GM19438 (cell line): ENCODE data around the gene MAD2L2.

ENCODE experiments used
- ATAC-seq: cut with Tn5 transposase; IDR thresholded peaks from one replicate; pipeline ENCODE4 v1.9.1; 2021; ENCODE audit warnings: low read depth; ENCODE audit not compliant: unreplicated experiment

MAD2L2 gene

DNA sequence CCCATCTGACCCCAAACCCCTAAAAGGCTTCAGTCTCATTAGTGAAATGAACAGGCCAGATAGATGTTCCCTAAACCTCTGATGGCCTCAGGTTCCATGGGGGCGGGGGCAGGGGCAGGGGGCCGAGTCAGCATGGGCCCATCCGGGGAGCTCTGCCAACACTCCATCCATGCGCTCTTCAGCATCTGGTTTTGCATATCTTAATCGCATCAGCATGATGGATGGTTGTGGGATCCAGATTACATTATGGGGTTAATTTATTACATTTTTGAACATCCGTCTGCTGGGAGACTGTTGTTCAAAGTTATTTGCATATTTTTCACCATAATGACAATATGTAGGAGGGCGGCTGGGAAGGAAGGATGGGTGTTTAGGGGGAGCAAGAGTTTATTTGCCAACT is 3.1 kb upstream of the MAD2L2 start:
- no peak for ATAC-seq

DNA sequence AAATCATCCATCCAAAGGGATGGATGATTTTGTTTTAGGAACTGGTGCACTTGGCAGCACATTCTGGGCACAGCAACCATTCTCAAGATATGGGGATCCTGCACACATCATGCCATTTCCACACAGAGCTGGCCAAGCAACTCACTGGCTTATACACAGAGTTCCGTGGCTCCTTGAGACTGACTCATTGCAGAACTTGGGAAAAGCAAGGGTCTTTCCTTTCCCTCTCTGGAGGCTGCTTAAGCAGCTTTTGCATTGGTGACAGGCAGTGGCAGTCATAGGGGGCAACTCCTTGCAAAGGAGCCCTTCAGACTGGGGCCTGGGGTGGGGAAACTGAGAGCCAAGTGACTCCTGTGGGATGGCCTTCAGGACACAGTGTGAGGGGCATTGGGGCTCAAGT is 1.9 kb upstream of the MAD2L2 start:
- ATAC-seq = no peak

DNA sequence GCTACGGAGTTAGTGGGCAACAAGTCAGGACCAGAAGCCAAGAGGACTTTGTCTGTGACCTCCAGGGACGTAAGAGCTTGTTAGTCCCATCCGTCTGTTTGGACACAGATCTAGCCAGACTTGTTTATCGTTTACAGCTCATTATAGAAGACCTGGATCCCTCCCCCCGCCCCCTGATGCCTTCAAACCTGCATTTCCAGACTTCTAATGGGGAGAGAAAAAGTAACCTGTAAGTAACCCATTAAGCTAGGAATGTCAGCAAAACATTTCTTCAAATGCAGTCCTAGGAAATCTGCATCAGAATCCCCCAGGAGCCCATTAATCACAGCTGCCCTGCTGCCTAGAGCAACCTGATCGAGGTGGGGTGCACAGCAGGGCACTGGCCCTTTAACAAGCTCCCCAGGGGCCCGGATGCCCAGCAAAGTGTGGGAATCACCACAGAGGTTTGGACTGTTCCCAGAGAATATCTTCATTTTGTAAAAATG is 1.4 kb upstream of the MAD2L2 start:
- no peak for ATAC-seq

DNA sequence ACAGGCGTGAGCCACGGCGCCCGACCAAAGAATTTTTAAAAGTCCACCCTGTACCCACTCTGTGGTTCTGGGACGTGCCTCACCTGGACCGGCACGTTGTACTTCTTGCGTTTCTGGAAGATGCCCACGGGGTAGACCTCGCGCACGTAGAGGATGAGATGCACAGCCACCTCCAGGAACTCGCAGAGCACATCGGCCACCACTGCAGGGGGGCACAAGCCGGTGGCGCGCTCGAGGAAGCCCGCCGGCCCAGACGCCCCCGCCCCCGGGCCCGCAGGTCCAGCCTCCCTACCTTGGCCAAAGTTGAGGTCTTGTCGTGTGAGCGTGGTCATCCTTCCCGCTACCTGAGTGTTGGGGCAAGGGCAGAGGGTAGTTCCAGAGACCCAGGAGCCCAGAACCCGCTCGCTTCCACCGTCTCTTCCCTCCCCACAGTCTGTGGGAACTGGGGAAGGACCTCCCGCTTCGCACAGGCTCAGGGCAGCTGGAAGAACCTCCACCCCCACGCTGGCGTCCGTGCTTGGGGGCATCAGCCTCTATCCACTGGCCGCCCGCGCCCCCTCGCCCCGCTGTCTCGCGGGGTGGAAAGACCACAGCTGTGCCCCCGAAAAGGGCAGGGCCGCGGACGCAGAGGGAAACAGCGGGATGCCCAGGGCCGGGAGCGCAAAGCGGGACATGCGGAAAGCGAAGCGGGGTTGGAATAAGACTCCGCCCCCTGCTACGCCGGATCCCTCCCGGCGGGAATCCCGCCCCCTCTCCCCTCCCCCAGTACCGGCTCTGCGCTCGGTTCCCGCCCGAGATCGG is 478 bp downstream of the MAD2L2 start:
- peak; percentile 31 for ATAC-seq

DNA sequence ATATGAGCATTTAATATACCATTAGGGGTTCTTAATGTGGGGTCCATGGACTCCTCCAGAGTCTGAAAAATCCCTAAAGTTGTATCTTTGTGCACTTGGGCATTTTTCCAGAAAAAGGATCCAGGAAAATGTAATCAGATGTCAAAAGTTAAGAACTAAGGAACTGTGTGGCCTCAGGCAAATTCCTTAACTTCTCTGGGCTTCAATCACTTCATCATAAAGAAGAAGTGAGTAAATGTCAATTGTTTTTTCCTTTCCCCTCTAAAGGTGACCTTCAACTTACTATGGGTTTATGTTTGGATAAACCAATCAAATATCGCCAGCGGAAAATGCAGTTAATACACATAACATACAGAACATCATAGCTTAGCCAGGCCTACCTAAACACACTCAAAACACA is 2.5 kb downstream of the MAD2L2 start:
- no peak for ATAC-seq

DNA sequence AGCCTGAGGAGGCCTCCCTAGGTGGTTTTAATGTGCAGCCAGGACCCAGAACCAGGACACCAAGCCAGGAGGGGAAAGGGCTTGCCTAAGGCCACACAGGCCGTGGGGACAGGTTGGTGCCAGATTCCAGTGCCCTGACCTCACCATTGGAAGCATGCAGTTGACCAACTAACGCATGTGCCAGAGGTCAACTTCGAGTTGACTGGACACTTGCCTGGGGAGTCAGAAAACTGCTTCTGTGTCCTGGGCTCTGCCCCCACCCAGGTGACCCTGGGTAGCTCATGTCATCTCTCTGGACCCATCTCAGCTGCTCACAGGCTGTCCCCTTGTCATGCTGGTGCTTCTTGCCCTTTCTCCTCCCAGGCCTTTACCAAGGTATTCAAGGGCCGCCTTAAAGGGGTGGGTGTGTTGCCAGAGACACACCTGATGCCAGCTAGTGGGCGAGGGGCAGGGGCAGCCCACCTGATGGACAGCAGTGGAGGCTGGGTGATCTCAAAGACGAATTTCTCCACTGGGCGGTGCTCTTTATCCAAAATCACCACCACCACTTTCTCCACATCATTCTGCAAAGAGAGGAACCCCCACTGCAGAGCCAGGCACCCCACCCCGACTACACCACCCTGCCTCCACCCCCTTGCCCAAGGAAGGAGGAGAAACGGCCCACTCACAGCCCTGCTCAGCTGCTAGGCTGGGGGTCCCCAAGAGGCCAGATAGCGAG is 4.4 kb downstream of the MAD2L2 start:
- ATAC-seq = no peak

DNA sequence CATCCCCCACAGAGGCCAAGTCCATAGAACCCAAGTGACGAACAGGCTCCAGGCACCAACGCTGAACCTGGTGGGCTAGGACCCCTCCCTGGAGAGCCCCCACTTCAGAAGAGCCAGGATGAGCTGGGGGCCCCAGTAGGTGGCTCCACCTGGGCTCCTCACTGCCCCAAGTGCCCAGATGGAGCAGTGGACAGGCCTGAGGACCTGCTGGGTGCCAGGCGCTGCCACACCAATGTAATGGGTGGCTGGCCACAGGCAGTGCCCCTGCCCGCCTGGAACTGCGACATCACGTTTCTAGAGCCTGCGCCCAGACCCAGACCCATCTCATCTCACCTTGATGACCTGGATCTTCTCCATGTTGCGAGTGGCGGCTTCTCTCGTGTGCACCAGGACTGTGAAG is 5.6 kb downstream of the MAD2L2 start:
- ATAC-seq = no peak

DNA sequence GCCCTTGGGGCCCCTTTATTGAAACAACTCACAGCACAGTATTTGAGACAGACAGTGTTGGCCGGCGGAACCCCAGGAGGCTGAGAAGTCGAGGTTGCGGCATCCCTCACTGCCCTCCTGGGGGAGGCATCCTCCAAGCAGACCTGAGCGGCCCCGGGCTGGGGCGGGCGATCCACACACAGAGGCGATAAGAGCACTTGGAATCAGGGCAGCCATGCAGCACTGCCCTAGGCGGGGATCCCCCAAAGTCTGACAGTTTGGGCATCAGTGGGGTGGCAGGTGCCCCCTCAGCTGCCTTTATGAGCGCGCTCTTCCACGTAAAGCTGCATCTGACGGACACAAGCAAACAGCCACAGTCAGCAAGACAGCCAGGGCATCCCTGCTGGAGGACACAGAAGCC is 6.5 kb downstream of the MAD2L2 start:
- no peak for ATAC-seq

DNA sequence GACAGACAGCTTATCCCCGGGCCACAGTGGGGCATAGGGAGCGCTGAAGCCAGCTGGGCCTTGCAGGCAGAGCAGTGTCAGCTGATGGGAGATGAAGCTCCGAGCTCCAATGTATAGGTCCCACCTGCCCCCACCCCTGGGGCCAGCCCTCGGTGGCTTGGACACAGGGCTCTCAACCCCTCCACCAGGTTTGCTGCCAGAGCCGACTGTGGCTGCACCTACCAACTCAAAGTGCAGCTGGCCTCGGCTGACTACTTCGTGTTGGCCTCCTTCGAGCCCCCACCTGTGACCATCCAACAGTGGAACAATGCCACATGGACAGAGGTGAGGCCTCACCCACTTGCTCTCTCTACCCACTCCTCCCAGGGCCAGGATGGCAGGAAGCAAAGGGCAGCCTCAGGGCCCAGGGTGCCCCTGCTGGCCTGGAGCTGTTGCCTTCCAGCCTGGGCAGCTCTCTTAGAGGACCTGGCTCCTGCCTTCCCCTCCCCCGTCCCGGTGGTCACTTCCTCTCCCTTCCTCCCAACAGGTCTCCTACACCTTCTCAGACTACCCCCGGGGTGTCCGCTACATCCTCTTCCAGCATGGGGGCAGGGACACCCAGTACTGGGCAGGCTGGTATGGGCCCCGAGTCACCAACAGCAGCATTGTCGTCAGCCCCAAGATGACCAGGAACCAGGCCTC is 7.7 kb downstream of the MAD2L2 start:
- ATAC-seq = no peak

DNA sequence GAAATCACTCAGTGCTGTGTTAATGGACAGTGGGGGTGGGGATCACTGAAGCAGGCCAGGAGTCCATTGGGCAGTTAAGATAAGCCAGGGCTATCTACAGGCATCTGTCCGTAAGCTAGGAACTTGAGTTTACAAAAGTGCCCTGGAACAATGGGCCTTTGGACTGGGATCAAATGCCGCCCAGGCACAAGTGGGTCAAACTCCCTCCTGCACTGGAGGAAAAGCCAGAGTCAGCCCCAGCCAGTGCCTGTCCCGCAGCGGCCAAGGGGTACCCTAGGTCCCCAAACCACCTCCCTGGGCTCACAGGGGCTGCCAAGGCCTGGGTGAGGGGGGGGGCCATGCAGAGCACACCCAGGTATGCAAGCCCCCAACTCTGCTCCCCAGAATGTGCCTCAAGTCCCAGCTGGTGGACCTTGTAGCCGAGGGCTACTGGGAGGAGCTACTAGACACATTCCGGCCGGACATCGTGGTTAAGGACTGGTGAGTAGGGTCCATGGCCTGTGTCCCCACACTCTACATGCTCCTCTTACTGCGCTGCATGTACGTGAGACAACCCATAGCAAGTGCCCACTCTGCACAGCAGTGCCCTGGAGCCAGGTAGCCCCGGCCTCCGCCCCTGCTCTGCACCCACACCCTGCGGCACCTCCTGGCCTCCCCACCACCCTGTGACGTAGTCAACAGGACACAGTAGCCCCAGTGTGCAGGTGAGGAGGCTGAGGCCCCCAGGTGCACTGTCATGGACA is 9.2 kb downstream of the MAD2L2 start:
- no peak for ATAC-seq

DNA sequence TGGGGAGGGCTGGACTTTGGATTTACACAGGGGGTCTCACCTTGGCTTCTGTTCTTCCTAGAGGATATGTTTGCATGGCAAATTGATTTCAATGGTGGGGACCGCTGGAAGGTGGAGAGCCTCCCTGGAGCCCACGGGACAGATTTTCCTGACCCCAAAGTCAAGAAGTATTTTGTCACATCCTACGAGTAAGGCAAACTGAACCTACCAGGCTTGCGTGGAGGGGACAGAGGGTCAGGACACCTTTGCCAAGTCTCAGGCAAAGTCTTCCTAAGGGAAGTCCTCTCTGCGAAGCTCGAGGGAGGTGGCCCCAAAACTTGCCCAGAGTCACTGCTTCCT is 9.8 kb downstream of the MAD2L2 start:
- no peak for ATAC-seq

DNA sequence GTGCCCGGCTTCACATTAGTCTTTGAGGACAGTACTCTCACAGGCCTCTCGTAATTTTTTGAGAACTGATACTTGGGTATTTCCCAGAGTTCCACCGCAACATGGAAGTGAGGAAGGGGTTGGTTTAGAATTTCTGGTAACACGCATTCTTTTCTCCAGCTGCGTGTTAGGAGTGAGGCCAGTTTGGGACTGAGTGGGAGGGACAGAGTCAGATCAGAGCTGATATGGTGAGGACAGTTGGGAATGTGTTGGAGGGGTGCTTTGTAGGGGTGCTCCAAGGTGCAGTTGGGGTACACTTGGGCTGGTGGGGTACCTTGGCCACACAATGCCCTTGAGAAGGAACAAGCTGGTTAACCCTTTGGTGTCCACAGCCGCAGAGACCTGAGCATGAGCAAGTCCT is 10.2 kb downstream of the MAD2L2 start:
- no peak for ATAC-seq

DNA sequence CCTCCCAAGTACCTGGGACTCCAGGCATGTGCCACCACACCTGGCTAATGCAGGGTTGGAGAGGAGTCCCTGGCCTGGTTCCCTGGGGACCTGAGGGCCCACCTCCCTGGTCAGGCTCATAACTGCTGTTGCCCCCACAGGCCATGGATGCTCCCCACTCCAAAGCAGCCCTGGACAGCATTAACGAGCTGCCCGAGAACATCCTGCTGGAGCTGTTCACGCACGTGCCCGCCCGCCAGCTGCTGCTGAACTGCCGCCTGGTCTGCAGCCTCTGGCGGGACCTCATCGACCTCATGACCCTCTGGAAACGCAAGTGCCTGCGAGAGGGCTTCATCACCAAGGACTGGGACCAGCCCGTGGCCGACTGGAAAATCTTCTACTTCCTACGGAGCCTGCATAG is 12.4 kb downstream of the MAD2L2 start:
- ATAC-seq = no peak

DNA sequence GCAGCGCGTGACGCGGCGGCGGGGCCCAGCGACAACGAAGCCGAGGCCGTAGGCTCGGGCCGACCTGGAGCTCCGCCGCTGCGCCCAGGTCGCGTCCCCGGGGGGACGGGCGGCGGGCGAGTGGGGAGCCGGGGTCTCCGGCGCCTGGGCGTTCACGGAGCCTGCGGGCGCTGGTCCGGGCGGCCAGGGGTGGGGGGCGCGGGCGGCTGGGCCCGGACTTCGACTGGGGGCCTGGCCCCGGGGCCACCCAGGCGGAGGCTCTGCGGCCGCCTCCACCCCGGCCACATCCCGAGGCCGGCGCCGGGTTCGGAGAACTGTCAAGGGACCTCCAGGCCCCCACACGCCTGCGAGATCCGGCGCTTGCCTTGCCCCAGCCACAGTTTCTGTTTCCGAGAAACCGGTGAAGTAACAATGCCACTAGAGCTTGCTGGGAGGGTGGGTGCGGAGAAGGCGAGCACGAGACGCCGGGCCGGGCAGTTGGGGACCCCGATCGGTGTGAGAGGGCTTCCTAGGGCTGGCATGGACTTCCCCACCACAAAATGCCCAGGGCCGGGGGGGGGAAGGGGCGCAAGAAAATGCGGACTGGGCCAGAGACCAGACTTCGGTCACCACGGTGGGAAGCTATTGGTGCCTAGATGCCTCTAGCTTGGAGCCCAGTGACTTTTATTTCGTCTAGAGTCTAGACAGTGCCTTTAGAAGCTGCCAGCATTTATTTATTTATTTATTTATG is 16.4 kb downstream of the MAD2L2 start:
- peak; percentile 59 for ATAC-seq

DNA sequence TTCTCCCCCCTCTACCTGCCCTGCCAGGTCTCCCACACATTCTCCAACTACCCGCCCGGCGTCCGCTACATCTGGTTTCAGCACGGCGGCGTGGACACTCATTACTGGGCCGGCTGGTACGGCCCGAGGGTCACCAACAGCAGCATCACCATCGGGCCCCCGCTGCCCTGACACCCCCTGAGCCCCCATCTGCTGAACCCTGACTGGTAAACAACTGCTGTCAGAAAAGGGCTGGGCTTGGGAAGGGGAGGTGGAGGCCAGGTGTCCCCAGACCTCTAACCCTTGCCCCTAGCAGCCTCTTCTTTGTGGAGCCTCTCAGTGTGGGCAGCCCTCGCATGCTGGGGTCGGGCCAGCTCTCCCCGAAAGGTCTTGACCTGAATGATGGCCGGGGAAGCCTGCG is 19.8 kb downstream of the MAD2L2 start:
- no peak for ATAC-seq

DNA sequence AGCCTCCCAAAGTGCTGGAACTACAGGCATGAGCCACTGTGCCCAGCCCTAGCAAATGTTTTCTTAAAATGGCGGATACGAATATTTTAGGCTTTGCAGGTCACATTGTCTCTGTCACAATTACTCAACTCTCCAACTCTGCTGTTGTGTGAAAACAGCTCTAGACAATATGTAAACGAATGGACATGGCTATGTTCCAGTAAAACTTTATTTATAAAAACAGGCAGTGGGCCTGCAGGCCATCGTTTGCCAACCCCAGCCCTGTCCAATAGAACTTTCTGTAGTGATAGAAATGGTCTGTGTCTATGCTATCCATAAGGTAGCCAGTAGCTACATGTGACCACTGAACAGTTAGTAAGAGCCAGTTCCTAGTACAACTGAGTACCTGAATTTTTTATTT is 21.2 kb downstream of the MAD2L2 start:
- ATAC-seq = no peak

DNA sequence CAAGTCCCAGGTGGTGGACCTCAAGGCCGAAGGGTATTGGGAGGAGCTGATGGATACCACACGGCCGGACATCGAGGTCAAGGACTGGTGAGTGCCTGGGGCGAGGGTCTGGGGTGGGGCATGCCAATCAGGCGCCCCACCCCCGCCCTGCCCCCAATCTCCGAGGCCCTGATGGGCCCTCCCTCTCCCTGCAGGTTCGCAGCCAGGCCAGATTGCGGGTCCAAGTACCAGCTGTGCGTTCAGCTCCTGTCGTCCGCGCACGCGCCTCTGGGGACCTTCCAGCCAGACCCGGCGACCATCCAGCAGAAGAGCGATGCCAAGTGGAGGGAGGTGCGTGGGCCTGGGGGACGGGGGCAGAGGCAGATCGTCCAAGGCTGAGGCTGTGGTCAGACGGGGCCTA is 22.4 kb downstream of the MAD2L2 start:
- no peak for ATAC-seq

DNA sequence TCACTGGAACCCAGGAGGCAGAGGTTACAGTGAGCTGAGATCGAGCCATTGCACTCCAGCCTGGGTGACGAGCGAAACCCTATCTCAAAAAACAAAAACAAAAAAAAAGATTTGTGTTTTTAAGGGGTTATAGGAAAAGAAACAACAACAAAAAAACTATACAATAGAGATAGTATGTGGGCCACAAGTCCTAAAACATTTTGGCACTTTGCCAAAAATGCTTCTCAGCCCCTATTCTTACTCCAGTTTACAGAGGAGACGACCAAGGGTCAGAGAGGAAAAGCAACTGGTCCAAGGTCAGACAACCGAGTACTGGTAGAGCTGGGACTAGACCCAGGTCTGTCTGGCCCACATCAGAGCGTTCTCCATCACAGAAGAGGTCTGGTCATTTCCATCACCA is 23.3 kb downstream of the MAD2L2 start:
- no peak for ATAC-seq

DNA sequence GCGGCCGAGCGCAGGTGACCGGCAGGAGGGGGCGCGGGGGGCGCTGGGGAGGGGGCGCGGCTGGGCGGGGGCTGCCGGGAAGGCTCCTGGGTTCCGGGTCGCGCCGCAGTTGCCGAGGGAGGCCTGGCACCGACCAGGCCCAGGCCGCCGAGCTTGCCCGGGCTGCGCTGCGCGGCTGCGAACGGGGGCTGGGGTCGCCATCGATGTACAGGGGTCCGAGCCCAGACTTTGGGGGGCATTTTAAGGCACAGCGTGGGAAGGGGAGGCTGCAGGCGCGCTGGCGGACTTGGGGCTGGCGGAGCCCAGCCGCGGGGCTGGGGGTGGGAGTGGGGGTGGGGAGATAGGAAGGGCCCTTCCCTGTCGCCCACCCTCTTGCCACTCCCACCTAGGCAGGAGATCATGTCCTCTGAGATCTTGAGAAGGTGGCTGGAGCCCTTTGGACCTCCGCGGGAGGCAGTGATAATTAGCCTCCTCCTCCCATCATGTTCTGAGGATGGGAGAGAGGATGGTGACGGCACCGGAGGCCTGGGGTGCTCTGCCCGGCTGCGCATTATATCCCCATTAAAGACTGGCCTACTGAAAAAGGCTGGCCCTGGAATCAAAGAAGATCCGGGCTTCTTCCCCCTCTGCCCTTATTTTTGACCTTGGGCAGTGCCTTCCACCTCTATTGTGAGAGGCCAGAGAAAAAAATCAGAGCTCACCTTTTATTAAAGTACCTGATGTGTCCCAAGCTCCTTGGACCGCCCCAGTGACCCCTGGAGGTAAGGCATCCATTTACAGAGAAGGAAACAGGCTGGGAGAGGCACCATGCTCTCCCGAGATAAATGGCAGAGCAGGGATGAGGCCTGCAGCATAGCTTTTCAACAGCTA is 25.8 kb downstream of the MAD2L2 start:
- peak; percentile 23 for ATAC-seq
